GM18873 (cell line): ENCODE data around the gene INPP4B.

ENCODE experiments used
- ATAC-seq: cut with Tn5 transposase; IDR thresholded peaks from one replicate; pipeline ENCODE4 v1.9.1; 2021; ENCODE audit warnings: mild to moderate bottlenecking, moderate library complexity, moderate number of reproducible peaks; ENCODE audit not compliant: unreplicated experiment, low FRiP score

Gene INPP4B

DNA sequence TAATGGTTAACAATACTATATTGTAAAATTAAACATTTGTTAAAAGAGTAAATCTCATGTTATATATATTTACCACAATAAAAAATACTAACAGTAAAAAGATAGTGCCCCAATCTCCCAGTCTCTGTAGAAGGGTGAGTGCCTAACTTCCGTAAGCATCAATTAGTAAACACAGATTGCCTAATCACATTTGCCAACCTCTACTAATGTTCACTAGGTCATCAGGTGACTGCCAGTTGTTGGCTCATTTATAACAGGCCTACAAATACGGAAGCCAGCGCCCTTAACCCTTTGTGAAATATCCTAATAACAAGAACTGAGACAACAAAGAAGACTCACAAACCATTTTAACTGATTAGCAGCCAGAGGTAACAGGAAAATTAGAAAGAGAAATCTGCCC lies 345.1 kb downstream of the INPP4B start:
- ATAC-seq = no peak

DNA sequence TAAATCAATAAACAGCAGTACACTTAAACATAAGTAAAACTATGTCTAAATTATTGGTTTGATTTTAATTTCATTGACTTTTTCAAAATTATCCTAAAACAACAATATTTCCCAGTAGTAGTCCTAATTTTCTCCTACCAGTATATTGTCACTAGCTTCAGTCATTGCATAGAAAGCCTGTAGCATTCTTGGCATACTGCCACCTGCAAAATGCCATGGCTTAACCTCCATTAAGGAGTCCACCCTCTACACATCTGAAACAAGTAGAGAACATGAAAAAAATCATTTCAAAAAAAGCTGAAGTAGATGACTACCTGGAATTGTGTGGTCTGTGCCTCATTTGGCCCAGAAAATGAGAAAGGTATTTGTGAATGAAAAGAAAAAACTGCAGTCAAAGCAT lies 348.5 kb downstream of the INPP4B start:
- no peak for ATAC-seq

DNA sequence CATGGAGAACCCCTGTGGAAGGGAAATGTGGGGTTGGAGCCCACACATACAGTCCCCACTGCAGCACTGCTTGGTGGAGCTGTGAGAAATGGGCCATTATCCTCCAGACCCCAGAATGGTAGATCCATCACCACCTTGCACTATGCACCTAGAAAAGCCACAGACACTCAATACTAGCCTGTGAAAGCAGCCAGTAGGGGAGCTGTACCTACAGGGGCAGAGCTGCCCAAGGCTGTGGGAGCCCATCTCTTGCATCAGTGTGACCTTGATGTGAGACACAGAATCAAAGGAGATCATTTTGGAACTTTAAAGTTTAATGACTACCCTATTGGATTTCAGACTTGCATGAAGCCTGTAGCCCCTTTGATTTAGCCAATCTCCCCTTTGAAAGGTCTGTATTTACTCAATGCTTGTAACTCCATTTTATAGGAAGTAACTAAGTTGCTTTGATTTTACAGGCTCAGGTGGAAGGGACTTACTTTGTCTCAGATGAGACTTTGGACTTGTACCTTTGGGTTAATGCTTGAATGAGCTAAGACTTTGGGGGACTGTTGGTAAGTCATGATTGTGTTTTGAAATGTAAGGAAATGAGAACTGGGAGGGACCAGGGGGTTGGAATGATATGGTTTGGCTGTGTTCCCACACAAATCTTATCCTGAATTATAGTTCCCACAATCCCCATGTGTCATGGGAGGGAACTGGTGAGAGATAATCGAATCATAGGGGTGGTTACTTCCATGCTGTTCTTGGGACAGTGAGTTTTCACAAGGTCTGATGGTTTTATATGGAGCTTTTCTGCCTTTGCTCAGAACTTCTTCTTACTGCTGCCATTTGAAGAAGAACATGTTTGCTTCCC lies 352.6 kb downstream of the INPP4B start:
- no peak for ATAC-seq

DNA sequence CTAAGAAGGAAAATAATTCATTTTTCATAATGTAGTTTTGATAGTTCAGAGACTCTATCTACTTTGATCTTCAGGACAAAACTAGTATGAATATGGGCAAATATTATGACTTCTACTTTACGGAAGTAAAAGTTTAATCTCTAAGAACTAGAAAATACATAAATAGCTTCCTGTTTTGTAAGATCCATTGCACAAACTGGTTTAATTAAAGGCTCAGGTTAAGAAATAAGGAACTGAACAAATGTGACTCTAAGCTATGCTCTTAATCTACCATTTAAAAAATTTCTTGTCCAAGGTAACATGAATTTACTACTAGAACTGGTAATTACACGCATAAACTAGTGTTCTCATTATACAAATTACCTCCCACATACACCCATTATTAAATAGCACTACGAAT lies 360.6 kb downstream of the INPP4B start:
- ATAC-seq = no peak

DNA sequence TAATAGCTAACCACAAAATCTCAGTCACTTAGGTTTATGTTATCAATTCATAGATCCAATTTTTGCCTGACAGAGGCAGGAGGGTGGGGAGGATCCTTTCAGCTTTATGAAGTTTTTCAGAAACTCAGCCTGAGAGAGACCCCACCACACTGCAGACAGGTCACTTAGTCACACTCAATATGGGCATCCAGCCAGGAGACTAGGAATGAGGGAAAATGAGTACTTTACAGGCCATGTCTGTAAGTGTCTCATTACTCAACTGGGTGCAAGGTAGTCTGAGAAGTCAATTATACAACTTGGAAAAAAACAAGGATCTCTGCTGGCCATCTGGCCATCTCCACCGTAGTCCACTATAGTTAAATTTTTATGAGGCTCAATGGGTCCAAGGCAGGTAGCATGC lies 365.9 kb downstream of the INPP4B start:
- ATAC-seq = no peak

DNA sequence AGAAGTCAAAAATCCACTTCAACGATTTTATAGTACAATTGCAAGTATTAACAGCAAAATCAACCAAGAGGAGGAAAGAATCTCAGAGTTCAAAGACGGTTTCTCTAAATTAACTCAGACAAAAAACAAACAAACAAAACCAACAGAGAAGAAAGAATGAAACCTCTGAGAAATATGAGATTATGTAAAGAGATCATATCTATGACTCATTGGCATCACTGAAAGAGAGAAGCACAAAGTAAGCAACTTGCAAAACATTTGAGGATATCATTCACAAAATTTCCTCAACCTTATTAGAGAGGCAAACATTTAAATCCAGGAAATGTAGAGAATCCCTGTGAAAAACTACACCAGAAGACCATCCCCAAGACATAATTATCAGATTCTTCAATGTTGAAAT lies 370.4 kb downstream of the INPP4B start:
- no peak for ATAC-seq

DNA sequence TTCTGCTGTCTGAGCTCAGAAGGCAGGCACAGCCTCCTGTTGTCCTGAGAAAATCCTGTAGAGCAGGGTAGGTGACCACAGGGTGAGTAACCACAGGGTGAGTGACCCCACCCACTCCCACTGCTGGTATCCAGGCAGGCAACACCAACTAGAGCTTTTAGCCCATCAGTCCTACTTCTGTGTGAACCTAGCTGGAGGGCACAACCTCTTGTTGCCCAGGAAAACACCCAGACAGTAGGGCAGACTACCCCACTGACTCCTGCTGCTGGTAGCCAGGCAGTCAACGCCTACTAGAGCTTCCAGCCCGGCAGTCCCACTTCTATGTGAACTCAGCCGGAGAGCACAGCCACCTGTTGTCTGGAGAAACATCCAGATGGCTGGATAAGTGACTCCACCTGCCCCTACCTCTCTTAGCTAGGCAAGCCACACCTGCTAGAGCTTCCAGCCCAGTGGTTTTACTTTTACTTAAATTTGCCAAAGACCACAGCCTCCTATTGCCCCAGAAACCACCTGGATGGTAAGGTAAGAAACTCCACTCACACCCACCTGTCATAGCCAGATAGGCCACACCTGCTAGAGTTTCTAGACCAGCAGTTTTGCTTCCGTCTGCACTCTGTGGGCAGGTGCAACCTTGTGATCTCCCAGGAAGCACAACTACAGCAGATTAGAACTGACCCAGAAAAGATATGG lies 371.6 kb downstream of the INPP4B start:
- no peak for ATAC-seq

DNA sequence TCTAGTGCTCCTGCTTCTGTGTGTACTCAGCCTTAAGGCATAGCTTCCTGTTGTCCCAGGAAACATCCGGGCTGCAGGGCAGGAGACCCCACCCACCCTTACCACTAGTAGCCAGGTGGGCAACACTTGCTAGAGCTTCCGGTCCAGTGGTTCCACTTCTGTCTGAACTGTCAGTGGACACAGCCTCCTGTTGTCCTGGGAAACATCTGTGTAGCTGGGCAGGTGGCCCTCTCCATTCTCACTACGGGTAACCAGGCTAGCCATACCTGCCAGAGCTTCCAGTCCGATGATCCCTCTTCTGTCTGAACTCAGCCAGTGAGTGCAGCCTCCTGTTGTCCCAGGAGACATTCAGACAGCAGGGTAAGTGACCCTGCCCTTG lies 372.2 kb downstream of the INPP4B start:
- ATAC-seq = no peak

DNA sequence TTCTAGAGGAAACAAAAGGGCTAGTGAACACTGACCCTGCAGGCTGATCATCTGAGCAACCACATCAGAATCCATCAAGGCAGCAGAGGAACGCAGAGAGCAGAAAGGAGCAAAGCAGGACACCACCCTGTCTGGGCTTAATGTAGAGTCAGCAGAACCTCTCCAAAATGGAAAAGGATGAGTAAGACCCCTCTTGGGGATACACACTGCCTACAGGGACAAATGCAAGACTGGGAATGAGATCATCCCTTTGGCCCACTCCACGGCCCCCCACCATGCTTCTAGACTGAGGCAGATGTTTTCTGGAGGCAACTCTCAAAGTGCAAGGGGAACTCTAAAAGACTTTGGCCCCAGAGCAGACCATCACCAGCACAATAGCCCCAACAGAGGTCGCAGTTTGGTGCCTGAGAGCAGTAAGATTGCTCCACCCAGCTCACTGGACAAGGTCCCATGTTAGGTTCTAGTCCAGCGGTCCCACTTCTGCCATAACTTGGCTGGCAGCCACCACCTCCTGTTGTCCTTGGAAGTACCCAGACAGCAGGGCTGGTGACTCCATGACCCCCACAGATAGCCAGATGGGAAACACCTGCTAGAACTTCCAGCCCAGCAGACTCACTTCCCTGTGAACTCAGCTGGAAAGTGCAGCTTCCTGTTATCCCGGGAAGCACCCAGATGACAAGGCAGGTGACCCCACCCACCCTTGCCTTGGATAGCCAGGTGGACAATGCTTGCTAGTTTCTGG lies 372.7 kb downstream of the INPP4B start:
- ATAC-seq = no peak

DNA sequence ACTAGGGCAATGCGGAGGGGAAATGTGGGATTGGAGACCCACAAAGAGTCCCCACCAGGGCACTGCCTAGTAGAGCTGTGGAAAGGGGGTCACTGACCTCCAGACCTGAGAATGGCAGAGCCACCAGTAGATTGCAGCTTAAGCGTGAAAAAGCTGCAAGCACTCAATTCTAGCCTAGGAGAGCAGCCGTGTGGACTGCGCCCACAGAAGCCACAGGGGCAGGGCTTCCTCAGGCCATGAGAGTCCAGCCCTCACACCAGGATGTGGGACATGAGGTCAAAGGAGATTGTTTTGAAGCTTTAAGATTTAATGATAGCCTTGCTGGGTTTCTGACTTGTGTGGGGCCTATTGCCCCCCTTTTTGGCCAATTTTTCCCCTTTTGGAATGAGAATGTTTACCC lies 379.0 kb downstream of the INPP4B start:
- no peak for ATAC-seq

DNA sequence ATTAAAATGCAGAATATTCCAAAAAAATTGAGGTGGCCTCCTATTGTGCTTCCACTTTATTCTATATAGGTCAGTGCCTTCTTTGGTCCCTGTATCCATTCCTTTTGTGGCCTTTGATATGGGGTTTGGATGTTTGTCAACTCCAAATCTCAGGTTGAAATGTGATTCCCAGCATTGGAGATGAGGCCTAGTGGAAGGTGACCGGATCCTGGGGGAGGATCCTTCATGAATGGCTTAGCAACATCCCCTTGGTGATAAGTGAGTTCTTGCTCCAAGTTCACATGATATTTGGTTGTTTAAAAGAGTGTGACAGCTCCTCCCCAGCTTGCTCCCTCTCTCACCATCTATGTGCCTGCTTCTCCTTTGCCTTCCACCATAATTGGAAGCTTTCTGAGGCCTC lies 380.6 kb downstream of the INPP4B start:
- ATAC-seq = no peak

DNA sequence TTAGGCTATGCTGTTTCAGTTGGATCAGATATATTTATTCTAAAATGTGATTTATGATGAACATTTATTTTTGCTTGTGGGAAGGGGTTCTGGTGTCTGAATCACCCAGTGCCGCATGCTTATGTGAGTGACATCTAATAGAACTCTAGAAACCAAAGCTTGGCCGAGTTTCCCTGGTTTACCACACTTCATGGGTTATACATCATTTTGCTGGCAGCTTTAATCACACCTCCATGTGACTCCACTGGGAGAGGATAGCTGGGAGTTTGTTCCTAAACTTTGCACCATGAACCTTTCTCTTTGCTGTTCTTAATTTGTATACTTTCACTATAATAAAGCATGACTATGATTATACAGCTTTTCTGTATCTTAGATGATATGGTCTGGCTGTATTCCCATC lies 382.9 kb downstream of the INPP4B start:
- ATAC-seq = no peak

DNA sequence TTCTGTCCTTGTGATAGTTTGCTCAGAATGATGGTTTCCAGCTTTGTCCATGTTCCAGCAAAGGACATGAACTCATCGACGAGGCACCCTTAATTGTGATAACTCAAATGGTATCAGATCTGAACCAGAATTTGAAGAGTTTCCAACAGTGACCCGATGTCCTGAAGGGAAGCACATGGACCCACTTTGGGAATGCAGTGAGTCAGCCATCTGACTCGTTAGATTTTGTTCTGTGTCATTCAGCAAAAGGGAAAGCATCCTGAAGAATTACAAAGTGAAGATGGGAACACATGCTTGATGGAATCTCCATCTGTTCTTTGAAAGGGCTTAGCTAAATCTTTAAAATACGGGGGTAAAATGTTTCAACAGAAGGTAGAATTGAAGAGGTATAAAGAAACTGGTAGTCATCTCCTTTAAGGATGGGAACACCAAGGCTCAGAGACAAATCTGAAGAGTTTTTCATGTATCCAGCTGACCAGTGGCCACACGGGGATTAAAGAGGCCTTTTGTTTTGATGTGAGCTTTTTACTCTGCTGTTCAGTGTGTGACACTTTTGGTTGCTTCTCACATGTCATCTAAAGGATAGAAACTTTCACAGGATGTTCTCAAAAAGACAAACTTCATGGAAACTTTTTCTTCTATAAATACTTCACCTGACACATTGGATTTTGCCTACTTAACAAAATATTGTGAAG lies 393.8 kb downstream of the INPP4B start:
- ATAC-seq = no peak

DNA sequence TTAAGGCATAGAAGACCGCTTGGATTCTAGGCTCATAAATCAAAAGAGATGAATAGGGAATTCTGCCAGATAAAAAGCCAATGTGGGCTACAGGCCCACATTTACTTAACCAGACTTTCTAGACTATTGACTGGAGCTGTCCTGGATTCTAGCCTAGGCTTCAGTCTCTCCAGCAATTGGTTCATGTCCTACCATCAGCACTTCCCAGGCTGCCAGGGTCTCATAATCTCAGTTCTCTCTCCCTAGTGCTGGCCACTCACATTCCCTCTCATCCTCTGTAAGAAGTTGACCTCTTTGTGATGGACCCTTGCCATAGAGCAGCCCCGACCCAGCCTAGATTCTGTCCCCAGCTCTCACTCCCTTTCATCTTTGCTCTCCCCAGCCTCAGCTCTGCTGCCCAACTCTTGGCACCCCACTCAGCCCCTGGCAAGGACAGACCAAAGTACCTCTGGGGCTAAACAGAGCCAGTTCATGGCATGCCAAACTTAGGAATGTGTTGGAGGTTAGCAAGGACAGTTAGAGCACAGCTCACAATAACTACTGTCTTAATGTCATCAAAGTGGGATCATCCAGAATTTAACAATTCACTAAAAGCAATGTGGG lies 396.2 kb downstream of the INPP4B start:
- ATAC-seq = no peak

DNA sequence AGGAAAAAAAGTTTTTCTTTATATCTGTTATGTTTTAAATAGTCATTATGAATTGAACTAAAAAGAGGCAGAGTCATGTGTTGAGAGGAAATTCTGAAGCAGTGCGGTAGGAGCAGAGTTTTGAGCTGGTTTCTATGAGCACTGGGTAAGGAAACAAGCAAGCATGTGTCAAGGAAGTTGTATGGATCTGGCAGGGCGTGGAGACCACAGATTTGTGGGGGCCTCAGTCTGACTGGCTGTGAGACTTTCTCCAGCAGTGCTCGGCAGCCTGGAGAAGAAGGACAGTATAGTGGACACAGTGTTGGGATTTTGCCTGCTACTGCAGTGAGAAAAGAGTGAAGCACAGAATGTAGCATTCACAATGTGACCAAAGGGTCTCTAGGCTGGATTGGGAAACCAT lies 399.1 kb downstream of the INPP4B start:
- ATAC-seq = no peak

DNA sequence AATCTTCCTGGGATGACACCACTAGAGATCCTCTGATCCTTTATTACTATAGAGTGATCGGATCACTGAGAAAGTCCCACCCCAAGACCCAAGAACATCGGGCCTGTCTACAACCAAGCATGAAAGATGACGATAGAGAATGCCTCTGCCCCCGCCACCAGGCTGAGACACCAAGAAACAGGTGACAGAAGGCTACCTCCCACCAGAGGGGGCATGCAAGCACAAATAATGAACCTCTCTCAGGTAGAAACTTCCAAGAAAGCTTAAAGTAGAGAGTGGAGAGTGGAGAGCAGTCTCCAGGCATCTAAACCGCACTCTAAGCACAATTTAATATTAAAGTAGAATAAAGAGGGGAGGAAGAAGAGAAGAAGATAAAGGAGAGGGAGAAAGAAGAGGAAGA lies 402.6 kb downstream of the INPP4B start:
- ATAC-seq = no peak

DNA sequence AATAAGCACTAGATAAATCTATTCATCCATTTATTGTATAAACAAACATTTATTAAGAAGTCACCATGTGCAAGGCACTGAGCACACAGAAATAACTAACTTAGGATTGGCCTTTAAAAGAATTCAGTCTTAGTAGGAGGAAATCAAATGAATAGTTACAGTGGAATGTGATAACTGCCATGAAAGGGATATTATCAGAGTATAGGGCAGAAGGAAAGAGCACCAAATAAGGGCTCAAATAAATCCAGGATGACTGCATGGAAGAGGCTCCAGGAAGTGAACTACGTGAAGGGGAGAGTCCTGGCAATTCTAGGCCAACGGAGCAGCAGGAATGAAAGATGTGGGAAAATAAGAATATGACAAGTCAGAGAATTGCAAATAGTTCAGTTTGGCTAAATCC lies 406.0 kb downstream of the INPP4B start:
- no peak for ATAC-seq

DNA sequence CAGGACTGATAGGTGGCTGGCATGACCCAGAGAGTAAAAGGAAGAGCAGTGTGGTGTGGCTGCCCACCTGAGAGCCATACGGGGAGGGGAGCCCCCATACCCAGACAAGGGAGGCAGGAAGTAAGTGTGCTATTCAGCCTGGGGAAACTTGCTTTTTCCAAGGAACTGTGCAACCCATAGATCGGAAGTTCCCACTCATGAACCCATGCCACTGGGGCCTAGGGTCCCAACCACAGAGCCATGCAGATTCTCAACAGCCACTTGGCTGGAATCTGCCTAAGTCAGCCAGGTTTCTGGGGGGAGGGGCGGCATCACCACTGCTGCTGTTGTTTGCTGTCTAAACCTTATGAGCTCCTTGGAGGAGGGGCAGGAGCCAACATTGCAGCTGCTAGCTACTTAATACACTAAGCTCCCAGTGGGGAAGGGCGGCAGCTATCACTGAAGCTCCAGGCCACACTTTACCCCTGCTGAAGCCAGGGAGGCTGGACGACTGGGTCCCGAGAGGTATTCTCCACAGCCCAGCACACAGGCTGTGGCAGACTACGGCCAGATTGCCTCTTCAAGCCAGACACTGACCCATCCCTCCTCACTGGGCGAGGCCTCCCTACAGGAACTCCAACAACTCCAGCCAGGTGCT lies 410.4 kb downstream of the INPP4B start:
- no peak for ATAC-seq

DNA sequence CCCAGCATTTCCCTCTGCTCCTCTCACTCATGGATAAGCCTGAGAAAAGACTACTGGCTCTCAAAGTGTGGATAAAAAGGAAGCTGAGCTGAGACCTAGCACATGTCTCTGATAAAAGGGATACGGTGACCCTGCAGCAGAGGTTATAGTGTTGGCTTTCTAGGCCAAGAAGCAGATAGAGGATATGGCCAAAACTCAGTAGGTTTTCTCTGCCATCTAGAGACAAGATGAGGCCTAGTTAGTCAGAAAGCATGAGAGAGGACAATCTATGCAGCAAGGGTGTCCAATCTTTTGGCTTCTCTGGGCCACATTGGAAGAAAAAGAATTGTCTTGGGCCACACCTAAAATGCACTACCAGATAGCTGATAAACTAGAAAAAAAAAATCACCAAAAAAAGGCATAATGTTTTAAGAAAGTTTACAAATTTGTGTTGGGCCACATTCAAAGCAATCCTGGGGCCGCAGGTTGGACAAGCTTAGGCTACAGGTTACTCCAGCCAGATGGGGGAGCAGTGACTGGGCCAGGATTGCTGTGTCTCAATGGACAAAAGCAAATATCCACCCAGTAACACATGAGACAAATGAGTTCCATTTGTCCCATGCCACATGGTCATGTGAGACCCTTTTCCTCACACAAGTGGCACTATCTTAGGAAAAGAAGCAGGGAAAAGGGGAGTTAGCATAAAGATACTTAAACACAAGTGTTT lies 411.4 kb downstream of the INPP4B start:
- no peak for ATAC-seq
